ENCODE measurements around the gene MATN4.

GRCh38 chr20:45341579-45341938, 33.5 kb upstream of the MATN4 start:
- TF ChIP-seq CTCF (IDR thresholded peaks at IDR 0.05) (no peak), POLR2A (IDR thresholded peaks at IDR 0.05) (no peak)
